Subcutaneous abdominal adipose tissue (tissue), 5 donors: ENCODE measurements around the gene RNF169.

Experiments used
- H3K27ac ChIP-seq: one replicate; pipeline ENCODE4 v1.7.0; 2013; ENCODE audit warnings: low read depth, mild to moderate bottlenecking, inconsistent platforms, low read length, moderate library complexity
- H3K27me3 ChIP-seq, 5 donors: one replicate each; pipeline ENCODE4 v1.7.0; 2013; ENCODE audit warnings: low read length in 5 of 5, inconsistent platforms in 1 of 5; ENCODE audit not compliant: control insufficient read depth in 5 of 5, insufficient read depth in 4 of 5
- H3K36me3 ChIP-seq, 5 donors: one replicate each; pipeline ENCODE4 v1.7.0; 2013; ENCODE audit warnings: low read length in 5 of 5; ENCODE audit not compliant: control insufficient read depth in 5 of 5, insufficient read depth in 5 of 5
- H3K4me1 ChIP-seq, 5 donors: one replicate each; pipeline ENCODE4 v1.7.0; 2013; ENCODE audit warnings: low read length in 5 of 5, mild to moderate bottlenecking in 3 of 5, moderate library complexity in 1 of 5; ENCODE audit not compliant: control insufficient read depth in 5 of 5, insufficient read depth in 5 of 5
- H3K4me3 ChIP-seq, 5 donors: one replicate each; pipeline ENCODE4 v1.7.0; 2013; ENCODE audit warnings: low read length in 5 of 5, low read depth in 1 of 5
- H3K9ac ChIP-seq, 5 donors: one replicate each; pipeline ENCODE4 v1.7.0; 2013; ENCODE audit warnings: low read length in 5 of 5, mild to moderate bottlenecking in 4 of 5, moderate library complexity in 3 of 5
- H3K9me3 ChIP-seq, 5 donors: one replicate each; pipeline ENCODE4 v1.7.0; 2013; ENCODE audit warnings: low read length in 5 of 5; ENCODE audit not compliant: control insufficient read depth in 5 of 5
- donor health status: healthy.
- donor health status: healthy.
- donor health status: healthy.
- donor health status: healthy.
- donor health status: healthy.

Gene RNF169

DNA sequence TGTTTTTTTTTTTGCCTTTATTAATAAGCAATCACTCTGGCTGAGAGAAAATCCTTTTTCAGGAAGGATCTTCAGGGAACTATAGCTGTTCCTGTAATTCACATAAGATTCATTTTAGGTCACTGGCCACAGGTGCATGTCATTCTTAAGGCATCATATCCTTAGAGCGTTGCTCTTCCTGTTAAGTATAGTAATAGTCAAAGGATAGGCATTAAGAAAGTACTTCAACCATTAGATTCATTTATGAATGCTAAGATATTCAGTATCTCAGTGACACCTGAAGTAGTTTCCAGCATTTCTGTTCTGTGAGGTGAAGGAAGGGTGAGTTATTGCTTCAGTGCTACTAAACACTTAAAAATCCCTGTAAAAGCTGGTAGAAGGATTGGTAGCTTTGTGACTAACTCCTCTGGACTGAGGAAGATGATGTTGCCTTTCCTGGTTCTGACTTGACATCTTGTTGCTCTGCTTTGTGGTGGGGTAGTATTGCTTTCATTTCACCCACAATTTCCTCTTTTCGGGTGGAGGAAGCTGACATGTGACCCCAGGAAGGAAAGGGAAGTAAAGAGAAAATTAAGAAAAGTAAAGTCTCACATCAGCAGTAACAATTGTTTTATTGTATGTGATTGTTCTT lies 34.7 kb downstream of the RNF169 start:
- Histone ChIP-seq H3K4me3 (peak overlapping the region in 1 of 5 donors; percentile 7), H3K27me3 (no peaks in the 10 kb centered on the region), H3K9me3 (no peaks in the 10 kb centered on the region), H3K4me1 (peaks cover 2 to 18% (median 17%) of the 10 kb centered on the region in 5 donors), H3K36me3 (no peaks in the 10 kb centered on the region), H3K9ac (no peak overlapping the region), H3K27ac (no peak overlapping the region)

DNA sequence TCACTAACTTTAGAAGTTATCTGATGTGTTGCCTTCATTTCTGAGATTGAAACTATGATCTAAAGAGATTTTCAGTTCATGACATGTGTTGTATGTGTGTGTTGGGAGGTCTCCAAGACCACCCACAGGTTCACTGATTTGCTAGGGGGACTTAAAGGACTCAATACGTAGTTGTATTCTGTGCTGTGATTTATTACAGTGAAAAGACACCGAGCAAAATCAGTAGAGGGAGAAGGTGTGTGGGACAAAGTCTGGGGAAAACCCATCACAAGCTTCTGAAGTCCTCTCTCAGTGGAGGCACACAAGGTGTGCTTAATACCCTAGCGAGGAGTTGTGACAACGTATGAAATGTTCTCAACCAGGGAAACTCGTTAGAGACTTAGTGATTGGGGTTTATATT lies 35.6 kb downstream of the RNF169 start:
- H3K4me3 ChIP-seq = no peak overlapping the region
- H3K9me3 ChIP-seq = no peaks in the 10 kb centered on the region
- H3K27ac ChIP-seq = no peak overlapping the region
- no peaks in the 10 kb centered on the region for H3K27me3 ChIP-seq
- peaks cover 2 to 18% (median 17%) of the 10 kb centered on the region in 5 donors for H3K4me1 ChIP-seq
- H3K36me3 ChIP-seq = no peaks in the 10 kb centered on the region
- H3K9ac ChIP-seq = no peak overlapping the region

DNA sequence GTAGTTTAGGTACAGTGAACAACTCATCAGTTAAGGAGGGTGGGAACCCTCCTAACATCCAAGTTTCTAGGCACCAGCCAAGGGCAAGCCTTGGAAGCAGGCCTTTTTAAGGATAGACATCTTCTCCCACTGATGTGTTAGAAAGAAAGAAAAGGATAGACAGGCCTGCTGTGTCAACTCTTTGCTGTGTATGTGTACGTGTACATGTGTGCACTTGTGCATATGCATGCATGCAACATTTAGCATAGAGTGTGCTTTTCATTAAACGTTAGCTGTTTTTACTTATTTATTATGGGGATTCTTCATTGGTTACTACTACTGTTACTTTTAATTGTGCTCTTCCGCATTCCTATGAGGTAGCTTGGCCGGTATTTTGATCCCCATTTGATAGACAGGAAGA lies 36.1 kb downstream of the RNF169 start:
- Histone ChIP-seq H3K27me3 (no peaks in the 10 kb centered on the region), H3K9me3 (no peaks in the 10 kb centered on the region), H3K9ac (no peak overlapping the region), H3K4me3 (no peak overlapping the region), H3K36me3 (peaks cover 0 to 5% (median 1%) of the 10 kb centered on the region in 5 donors), H3K27ac (no peak overlapping the region), H3K4me1 (peaks cover 2 to 18% (median 17%) of the 10 kb centered on the region in 5 donors)

DNA sequence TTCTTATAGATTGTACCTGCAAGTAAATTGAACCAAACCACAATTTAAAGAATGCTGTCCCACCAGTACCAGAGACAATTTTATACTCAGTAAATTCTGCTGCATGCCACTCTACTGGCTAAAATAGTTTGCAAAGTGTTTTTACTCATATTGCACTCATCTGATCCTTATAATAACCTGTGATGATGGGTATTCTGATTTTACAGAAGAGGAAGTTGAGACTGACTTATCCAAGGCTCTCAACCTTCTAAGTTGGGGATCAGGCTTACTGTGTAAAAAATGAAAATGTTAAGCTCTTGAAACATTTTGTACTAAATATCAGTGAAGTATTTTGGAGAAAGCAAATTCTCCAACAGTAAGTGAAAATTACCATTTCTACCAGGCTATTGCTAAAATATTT lies 37.9 kb downstream of the RNF169 start:
- Histone ChIP-seq H3K4me1 (peaks cover 2 to 18% (median 17%) of the 10 kb centered on the region in 5 donors), H3K27me3 (no peaks in the 10 kb centered on the region), H3K36me3 (peaks cover 8 to 21% (median 18%) of the 10 kb centered on the region in 5 donors), H3K9ac (no peak overlapping the region), H3K4me3 (no peak overlapping the region), H3K9me3 (no peaks in the 10 kb centered on the region), H3K27ac (no peak overlapping the region)

DNA sequence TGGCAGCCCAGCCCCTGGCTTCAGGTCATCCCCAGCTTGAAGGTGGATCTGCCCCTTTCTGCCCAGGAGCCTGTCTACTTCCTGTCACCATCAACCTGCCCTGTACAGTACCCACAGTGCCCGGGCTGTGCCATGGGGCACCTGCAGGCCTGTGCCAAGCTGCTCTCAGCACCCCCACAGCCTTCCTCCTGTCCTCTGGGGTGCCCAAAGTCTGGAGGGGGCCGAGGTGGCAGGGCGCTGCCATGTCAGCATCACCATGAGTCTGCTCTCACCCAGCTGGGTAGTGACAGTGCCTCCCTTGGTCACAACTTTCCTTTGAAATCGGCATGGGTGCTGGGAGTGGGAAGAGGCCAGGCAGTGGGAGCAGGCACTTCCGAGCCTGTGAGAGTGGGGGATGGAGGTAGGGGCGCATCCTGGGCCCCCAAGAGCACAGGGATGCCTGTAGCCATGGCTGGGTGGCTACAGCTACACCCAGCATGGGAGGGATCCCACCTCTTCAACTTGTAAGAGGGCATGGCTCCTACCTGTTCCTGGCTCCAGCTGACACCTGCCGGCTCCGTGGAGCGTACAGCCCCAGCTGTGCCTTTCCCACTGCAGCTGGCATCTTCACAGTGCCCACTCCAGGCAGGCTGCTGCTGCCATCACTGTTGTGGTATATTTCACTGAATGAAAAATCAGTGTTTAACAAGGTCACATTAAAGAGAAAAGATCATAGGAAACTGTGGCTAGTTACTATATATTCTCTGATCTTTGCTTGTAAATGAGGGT lies 42.9 kb downstream of the RNF169 start:
- peaks cover 20 to 37% (median 23%) of the 10 kb centered on the region in 5 donors for H3K36me3 ChIP-seq
- no peaks in the 10 kb centered on the region for H3K4me1 ChIP-seq
- no peaks in the 10 kb centered on the region for H3K27me3 ChIP-seq
- no peak overlapping the region for H3K4me3 ChIP-seq
- no peak overlapping the region for H3K27ac ChIP-seq
- no peak overlapping the region for H3K9ac ChIP-seq
- no peaks in the 10 kb centered on the region for H3K9me3 ChIP-seq

DNA sequence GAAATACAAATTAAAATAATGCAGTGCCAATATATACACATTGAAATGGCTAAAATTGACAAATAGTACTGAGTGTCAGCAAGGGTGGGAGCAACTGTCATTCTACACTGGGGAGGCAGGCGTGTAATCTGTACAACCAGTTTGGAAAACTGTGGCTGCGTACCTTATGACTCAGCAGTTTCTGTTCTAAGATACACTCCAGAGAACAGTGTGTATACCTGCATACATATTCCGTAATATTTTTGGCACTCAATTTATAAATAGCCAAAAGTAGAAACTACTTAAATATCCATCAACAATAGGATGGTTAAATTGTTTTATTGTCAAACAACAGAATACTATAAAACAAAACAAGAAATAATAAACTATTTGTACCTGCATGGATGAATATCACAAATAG lies 57.6 kb downstream of the RNF169 start:
- Histone ChIP-seq H3K27me3 (no peaks in the 10 kb centered on the region), H3K4me3 (no peak overlapping the region), H3K4me1 (no peaks in the 10 kb centered on the region), H3K9ac (no peak overlapping the region), H3K27ac (no peak overlapping the region), H3K36me3 (peaks cover 0 to 9% (median 3%) of the 10 kb centered on the region in 5 donors), H3K9me3 (no peaks in the 10 kb centered on the region)

DNA sequence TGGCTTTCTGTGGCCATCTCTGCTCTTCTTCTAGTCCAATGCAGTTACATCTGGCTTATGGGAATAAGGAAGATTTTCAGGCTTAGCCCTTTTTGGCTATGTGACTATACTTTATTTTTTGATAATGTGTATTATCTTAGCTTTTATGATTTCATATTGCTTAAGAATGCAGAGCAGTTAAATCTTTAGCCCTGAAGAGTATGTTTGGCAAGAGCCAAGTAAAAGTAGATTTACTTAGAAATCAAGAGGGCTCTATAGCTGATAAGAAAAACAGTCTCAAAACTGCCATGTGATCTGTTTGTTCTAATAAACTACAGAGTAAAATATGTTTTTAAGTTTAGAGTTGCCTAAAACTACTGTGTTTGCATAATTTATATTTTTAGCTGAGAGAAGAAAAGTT lies 61.2 kb downstream of the RNF169 start:
- Histone ChIP-seq H3K9ac (no peak overlapping the region), H3K27ac (no peak overlapping the region), H3K9me3 (no peaks in the 10 kb centered on the region), H3K36me3 (peaks cover 3 to 16% (median 9%) of the 10 kb centered on the region in 5 donors), H3K4me3 (no peak overlapping the region), H3K27me3 (no peaks in the 10 kb centered on the region), H3K4me1 (no peaks in the 10 kb centered on the region)

DNA sequence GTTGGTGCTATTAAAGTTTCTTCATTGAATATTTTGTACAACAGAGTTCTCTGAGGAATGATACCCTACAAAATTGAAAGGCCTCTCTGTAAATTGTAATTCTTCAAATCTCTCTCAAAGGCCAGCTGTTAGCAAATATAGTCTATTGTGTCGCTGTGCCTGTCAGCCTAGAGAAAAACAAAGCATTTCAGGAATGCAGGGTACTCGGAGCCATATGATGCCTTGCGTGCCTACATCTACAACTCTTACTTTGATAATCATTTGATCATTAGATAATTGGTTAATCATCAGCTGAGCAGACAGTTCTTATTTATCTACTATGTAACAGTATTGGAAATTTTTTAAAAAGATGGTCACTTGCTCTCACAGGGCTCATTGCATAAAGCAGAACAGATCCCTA lies 67.3 kb downstream of the RNF169 start:
- Histone ChIP-seq H3K36me3 (peaks cover 18 to 43% (median 27%) of the 10 kb centered on the region in 5 donors), H3K4me1 (no peaks in the 10 kb centered on the region), H3K9ac (no peak overlapping the region), H3K27me3 (no peaks in the 10 kb centered on the region), H3K9me3 (no peaks in the 10 kb centered on the region), H3K27ac (no peak overlapping the region), H3K4me3 (no peak overlapping the region)

DNA sequence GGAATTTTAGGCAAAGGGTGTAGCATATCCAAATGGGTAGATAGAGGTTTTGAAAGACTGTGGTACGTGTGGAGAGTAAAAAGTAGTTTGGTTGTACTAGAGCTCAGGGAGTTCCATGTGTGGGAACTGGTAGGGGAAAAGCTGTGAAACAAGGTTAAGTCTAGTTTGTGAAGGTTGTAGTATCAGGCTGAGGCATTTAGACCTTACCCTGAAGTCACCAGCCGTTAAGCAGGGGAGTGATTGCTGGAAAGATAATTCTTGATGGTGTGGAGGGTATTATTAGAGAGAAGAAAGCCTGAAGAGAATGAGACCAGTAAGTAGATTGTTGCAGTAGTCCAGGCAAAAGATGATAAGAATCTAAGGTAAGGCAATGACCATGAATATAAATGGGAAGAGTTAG lies 68.0 kb downstream of the RNF169 start:
- H3K27ac ChIP-seq = no peak overlapping the region
- no peaks in the 10 kb centered on the region for H3K9me3 ChIP-seq
- no peaks in the 10 kb centered on the region for H3K27me3 ChIP-seq
- peaks cover 0 to under 1% (median 0%) of the 10 kb centered on the region in 5 donors for H3K4me1 ChIP-seq
- no peak overlapping the region for H3K9ac ChIP-seq
- H3K36me3 ChIP-seq = peaks cover 18 to 41% (median 29%) of the 10 kb centered on the region in 5 donors
- H3K4me3 ChIP-seq = no peak overlapping the region

DNA sequence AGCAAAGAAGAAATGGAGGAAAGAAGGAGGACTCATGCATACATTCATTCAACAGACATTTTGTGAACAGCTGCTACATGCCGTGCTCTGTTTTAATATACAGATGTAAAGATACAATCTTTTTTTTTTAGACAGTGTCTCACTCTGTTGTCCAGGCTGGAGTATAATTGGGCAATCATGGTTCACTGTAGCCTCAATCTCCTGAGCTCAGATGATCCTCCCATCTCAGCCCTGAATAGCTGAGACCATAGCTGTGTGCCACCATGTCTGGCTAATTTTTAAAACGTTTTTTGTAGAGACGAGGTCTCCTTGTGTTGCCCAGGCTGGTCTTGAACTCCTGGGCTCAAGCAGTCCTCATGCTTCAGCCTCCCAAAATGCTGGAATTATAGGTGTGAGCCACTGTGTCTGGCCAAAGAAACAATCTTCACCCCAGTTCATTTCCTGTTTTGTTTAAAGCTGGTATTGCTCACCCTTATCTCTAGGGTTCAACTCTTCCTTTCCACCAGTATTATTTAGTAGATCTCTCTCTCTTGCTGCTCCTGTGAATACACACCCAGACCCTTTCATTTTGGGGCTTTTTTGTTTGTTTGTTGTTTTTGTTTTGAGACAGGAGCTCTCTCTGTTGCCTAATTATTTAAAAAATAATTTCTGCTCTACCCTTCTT lies 69.8 kb downstream of the RNF169 start:
- Histone ChIP-seq H3K9me3 (no peaks in the 10 kb centered on the region), H3K27ac (no peak overlapping the region), H3K9ac (no peak overlapping the region), H3K4me3 (no peak overlapping the region), H3K36me3 (peaks cover 14 to 44% (median 28%) of the 10 kb centered on the region in 5 donors), H3K27me3 (no peaks in the 10 kb centered on the region), H3K4me1 (peaks cover 0 to 6% (median 0%) of the 10 kb centered on the region in 5 donors)
